Nucleus accumbens (tissue), 56 donors: Measurements from ENCODE around the gene TRIM17.

Source experiments
- DNase-seq, 56 donors: peaks; one replicate each; lab custom pipeline; 2025; lab: John Stamatoyannopoulos, UW

Gene TRIM17

GRCh38 chr1:228362141-228362883, 54.3 kb downstream of the TRIM17 start:
- DNase-seq, result no peak

DNA sequence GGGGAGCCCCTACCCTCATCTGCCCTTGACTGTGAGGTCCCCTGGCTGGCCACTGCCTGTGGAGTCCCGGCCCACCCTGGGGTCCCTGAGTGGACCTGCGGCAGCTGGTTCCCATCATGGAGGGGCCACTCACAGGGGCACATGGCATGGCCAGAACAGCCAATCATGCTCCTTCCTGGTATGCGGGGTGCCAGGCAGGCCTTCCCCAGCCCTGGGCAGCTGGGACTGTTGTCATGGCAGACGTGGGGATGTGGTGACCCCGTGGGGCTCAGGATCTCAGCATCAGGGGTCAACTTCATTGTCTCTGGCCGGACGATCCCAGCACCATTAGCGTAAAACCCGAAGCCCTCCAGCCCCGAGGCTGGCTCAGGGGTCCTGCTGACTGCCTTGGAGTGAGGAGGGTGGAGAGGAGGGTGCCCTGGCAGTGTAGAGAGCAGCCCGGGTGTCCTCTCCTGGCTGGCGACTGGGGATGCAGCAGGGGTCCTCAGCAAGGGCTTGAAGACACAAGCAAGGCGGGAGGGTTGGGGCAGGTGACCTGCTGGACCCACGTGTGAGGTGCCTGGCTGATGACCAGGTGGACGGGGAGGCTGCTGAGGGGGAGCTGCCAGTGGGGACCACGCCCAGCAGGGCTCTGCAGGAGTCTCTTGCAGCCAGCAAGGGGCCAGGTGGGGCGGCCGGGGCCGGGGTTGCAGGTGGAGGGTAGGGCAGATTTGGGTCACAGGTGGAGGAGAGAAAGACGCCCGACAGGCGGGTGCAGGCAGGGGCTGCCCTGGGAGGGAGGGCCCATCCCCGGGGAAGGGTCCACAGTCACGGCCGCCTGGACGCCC, 55.1 kb downstream of the TRIM17 start:
- DNase-seq, result no peak

DNA sequence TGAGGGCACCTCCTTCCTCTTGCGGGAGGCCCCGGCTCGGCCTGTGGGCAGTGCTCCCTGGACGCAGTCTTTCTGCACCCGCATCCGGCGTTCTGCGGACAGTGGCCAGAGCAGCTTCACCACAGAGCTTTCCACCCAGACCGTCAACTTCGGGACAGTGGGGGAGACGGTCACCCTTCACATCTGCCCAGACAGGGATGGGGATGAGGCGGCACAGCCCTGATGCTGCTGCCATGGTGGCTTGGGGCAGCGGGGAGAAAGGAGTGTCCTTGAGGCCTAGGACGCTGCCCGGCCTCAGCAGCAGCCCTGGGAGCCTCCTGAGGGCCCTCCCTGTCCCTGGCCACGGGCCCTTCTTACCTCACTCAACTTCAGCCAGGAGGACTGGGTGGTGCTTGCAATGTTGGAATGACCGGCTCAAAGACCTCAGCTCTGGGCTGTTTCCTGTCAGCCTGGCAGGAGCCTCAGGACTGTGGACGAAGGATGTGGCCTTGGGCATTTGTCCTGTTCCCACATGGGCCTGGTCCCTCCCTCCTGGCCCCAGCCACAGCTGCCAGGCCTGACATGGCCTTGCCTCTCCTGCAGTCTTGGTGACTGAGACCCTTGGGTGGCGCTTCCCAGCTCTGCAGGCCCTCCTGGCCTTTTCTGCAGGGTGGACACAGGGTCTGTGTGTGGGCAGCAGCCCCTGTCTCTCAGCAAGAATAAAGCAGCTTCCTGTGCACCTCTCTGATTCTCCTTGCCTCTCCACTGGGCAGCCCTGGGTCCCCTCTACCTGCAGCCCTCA, 55.9 kb downstream of the TRIM17 start:
- no peak for DNase-seq

- no peak for DNase-seq
Observed at GRCh38 chr1:228359613-228360532, 56.8 kb downstream of the TRIM17 start.

DNA sequence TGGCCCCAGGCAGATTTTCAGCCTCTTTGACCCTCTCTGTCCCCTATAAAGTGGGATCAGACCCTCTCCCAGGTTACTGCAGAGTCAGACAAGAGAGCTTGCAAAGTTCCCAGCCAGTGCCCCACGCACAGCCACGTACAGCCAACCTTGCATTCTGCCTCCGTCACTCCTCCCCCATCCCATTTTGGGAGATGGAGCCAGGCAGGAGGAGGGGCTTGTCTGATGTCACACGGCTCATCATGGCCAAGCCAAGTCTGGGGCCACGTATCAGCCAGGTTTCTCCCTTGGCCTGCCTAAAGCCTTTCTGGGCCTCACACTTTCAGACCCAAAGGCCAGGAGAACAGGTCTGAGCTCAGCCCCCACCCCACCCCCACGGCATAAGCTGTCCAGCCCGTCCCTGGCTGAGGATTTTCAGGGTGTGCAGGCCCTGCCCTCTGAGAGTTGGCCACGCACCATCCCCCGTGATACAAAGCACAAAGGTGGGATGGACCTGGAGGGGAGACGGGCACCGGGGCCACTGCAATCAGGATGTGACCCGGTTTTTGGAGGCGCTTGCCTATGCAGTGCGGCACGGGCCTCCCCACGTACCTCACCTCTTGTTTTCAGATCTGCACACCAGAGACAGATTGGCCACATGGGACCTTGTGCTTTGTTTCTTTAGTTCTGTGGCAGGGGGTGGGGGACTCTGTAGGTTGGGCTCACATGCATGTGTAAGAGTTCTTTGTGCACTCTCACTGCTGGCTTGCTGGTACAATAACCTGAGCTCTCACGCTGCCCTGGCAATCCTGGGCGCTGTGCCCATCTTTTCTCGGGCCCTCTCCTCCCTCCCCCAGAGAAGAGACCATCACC, 57.7 kb downstream of the TRIM17 start:
- no peak for DNase-seq

DNA sequence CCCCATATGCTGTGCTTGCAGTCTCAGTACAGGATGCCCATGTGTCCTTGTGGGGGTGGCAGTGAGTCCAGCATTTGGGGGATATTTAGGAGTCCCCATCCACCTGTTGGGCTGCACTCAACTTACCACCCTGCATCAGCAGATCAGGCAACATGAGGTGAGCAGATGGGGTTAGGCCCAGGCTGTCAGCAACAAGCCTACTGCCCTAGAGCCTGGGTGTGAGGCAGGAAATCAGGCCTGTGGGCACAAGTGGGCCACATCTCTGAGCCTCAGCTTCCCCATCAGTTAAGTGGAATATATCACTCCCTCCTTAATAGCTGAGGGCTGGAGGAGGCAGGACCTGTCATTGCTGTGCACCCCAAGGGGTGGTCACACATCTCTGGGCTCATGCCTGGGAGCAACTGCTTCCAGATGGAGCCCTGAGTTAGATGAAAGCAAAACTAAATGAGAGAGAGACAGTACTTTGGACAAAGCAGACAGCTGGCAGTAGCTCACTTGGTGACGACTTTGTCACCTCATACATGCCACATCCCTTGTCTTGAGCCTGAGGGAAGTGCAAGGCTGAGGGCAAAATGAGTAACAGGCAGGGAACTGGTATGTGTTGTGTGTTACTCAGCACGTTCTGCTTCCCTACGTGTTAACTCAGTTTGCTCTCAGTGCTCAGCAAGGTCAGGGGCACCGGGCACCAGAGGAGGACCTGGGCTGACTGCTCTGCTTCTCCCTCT, 58.5 kb downstream of the TRIM17 start:
- no peak for DNase-seq
